Measurements from ENCODE around the gene EIPR1. TPM values are rescaled to one million over a fixed set of nuclear protein-coding genes. Genes with fewer than 3 reads are reported as not detected.

EIPR1 gene
- total and polyA plus RNA-seq, 10 of the 15 experiments (the other 5 are each of a cell fraction or from before 2014, with no cell fraction given): 23.6 to 61.2 (median 42.2) TPM

GRCh38 chr2:3377279-3377611 lies 373 bp downstream of the EIPR1 start (continued):
- TF ChIP-seq BCL3 (IDR thresholded peaks at IDR 0.05; ENCODE audit: borderline replicate concordance, insufficient read depth, low read depth, low read length, poor library complexity, severe bottlenecking): no peak
- TF ChIP-seq ZNF274 (IDR thresholded peaks at IDR 0.05; ENCODE audit: insufficient read depth, insufficient read length): no peak
- no peak for TF ChIP-seq PAX8 (IDR thresholded peaks at IDR 0.05)
- no peak for TF ChIP-seq EZH2 (IDR thresholded peaks at IDR 0.05; ENCODE audit: borderline replicate concordance, control insufficient read depth, low read depth, low read length)
- peak; percentile 44; the same call in 1 of the 2 replicates for TF ChIP-seq SREBF1 (IDR thresholded peaks at IDR 0.05; ENCODE audit: low read length)
- no peak for TF ChIP-seq RAD21 (IDR thresholded peaks at IDR 0.05; ENCODE audit: insufficient read depth, low read depth, low read length)
- TF ChIP-seq TCF3 (IDR thresholded peaks at IDR 0.05; ENCODE audit: borderline replicate concordance, insufficient read depth, low read depth, low read length): 0 out of 2 replicates have a peak, but pooled peaks have one; percentile 14
- TF ChIP-seq ZBTB11 (CRISPR knock-in tag; IDR thresholded peaks at IDR 0.05): no peak
- TF ChIP-seq SRF (IDR thresholded peaks at IDR 0.05; ENCODE audit: low read depth in 2 of 2, low read length in 2 of 2): no peak
- TF ChIP-seq MAX (IDR thresholded peaks at IDR 0.05; ENCODE audit: low read depth, low read length): no peak
- TF ChIP-seq FOS (IDR thresholded peaks at IDR 0.05; ENCODE audit: borderline replicate concordance, extremely low read depth, insufficient read length): no peak
- no peak for TF ChIP-seq NFIC (IDR thresholded peaks at IDR 0.05; ENCODE audit: low read depth, low read length)
- no peak for TF ChIP-seq NFYA (IDR thresholded peaks at IDR 0.05; ENCODE audit: borderline replicate concordance, low read depth, low read length)
